Tibial artery (tissue), 4 donors: ENCODE results near the gene ST3GAL6.
A peak's percentile ranks its signal among the peaks of the same experiment; 100 is the strongest.

Experiments
- DNase-seq, 2 donors: peaks; one replicate each; pipeline ENCODE4 v3.0.0-alpha.2; 2019
- H3K27ac ChIP-seq, 2 donors: fragments of 200-600 bp; sonication (generic) in 1 of 2; 1 replicate in 1 of 2; 2 replicates in 1 of 2; pipeline ENCODE4 v1.5.1; 2018 to 2019; ENCODE audit warnings: mild to moderate bottlenecking in 1 of 2
- H3K27me3 ChIP-seq, 2 donors: fragments of 200-600 bp; sonication (generic) in 1 of 2; one replicate each; pipeline versions ENCODE4 v1.5.1 to v1.6.0; 2016 to 2019
- H3K36me3 ChIP-seq, 3 donors: fragments of 200-600 bp; sonication (generic) in 2 of 3; one replicate each; pipeline ENCODE4 v1.5.1; 2016 to 2019; ENCODE audit warnings: mild to moderate bottlenecking in 2 of 3
- H3K4me1 ChIP-seq, 4 donors: fragments of 200-600 bp; sonication (generic) in 2 of 4; 1 replicate in 3 of 4; 2 replicates in 1 of 4; pipeline ENCODE4 v1.5.1; 2016 to 2019
- H3K4me3 ChIP-seq, 2 donors: fragments of 200-600 bp; sonication (generic) in 1 of 2; 1 replicate in 1 of 2; 2 replicates in 1 of 2; pipeline ENCODE4 v1.5.1; 2018 to 2019; ENCODE audit warnings: mild to moderate bottlenecking in 2 of 2
- H3K9me3 ChIP-seq, 3 donors: fragments of 200-600 bp; sonication (generic) in 1 of 3; one replicate each; pipeline ENCODE4 v1.5.1; 2016 to 2019
- intact Hi-C: fragments of 100-400 bp; cut with DNase I; formaldehyde crosslinking; loops from one replicate; pipeline ENCODE4 v1.15.0; 2023; ENCODE audit warnings: low total_unique reads
- TF ChIP-seq, protein P1 (sequence below), 2 experiments: fragments of 200-600 bp in 1 of 2; fragments of 450-650 bp in 1 of 2; IDR thresholded peaks; one replicate each; pipeline ENCODE4 v1.5.1; 2017 to 2019; ENCODE audit warnings: antibody characterized with exemption in 2 of 2, mild to moderate bottlenecking in 1 of 2, moderate library complexity in 1 of 2

ST3GAL6 gene

GRCh38 chr3:98779541-98780335 is 16.6 kb downstream of the ST3GAL6 start:
- TF ChIP-seq, protein P1, sequence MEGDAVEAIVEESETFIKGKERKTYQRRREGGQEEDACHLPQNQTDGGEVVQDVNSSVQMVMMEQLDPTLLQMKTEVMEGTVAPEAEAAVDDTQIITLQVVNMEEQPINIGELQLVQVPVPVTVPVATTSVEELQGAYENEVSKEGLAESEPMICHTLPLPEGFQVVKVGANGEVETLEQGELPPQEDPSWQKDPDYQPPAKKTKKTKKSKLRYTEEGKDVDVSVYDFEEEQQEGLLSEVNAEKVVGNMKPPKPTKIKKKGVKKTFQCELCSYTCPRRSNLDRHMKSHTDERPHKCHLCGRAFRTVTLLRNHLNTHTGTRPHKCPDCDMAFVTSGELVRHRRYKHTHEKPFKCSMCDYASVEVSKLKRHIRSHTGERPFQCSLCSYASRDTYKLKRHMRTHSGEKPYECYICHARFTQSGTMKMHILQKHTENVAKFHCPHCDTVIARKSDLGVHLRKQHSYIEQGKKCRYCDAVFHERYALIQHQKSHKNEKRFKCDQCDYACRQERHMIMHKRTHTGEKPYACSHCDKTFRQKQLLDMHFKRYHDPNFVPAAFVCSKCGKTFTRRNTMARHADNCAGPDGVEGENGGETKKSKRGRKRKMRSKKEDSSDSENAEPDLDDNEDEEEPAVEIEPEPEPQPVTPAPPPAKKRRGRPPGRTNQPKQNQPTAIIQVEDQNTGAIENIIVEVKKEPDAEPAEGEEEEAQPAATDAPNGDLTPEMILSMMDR (IDR thresholded peaks at IDR 0.05) = no peak
- Histone ChIP-seq H3K27me3 (no peaks in the 10 kb centered on the region), H3K4me1 (peaks cover 0 to 93% (median 59%) of the 10 kb centered on the region in 4 donors), H3K27ac (peak overlapping the region; percentile 41 to 65), H3K36me3 (no peaks in the 10 kb centered on the region), H3K4me3 (no peak overlapping the region), H3K9me3 (no peaks in the 10 kb centered on the region)
- intact Hi-C loops = no loop called here
- DNase-seq = no peak

GRCh38 chr3:98780343-98780742 is 17.2 kb downstream of the ST3GAL6 start:
- Histone ChIP-seq H3K4me3 (no peak overlapping the region), H3K36me3 (no peaks in the 10 kb centered on the region), H3K27ac (peak overlapping the region; percentile 41 to 65), H3K27me3 (no peaks in the 10 kb centered on the region), H3K9me3 (no peaks in the 10 kb centered on the region), H3K4me1 (peaks cover 0 to 99% (median 65%) of the 10 kb centered on the region in 4 donors)
- intact Hi-C loops = no loop called here
- DNase-seq = no peak
- TF ChIP-seq, protein P1 (IDR thresholded peaks at IDR 0.05) = no peak

DNA sequence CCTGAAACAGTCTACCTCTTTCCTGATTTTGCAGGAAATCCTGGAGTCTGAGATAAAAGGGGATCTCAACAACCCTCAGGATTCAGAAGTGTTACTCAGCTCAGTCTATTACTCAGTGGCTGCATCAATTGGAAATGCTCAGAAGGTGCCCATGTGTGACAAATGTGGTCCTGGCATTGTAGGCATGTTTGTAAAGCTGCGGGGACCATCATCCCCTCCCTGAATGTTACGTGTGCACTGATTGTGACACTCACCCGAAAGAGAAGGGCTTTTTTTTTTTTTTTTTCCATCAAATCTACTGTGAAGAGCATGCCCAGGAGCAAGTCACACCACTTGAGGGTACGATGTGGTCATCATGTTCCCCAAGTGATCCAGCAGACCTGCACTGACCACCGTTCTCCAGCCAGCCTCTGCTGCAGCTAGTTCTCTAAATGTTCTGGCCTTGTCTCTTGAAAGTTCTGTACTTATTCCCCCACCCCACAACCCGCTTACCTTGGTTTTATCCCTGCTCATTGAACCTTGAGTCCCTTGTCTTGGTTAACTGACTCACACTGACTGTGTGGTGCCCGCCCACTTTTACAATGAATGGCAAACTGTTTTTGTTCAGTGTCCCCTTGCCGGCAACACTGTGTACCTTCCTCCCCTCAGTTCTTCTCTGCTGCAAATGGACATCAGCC is 19.8 kb downstream of the ST3GAL6 start:
- H3K36me3 ChIP-seq = no peaks in the 10 kb centered on the region
- peak overlapping the region; percentile 75 to 77 for H3K27ac ChIP-seq
- TF ChIP-seq, protein P1 (IDR thresholded peaks at IDR 0.05) = no peak
- H3K4me1 ChIP-seq = peaks cover 0 to 92% (median 66%) of the 10 kb centered on the region in 4 donors
- H3K9me3 ChIP-seq = no peaks in the 10 kb centered on the region
- H3K4me3 ChIP-seq = no peak overlapping the region
- intact Hi-C loops = no loop called here
- no peaks in the 10 kb centered on the region for H3K27me3 ChIP-seq
- DNase-seq = no peak

DNA sequence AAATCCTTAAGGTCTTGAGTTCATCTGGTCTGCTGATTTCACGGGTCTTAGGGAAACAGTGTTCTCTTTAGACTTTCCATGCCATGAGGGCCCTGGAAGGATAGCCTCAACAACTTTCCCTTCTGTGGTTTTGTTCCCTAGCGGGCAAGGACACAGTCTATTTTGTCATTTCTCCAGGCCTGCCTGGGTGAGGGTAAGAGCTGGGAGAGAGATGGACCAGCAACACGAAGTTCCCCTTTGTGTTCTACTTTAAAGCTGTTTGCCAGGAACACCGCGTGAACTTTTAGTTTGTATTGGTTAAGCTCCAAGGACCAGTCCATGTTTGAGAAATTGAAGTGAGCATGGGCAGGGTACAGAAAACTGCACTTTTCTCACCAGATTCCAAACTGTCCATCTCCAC is 20.9 kb downstream of the ST3GAL6 start:
- Histone ChIP-seq H3K4me1 (peaks cover 0 to 81% (median 56%) of the 10 kb centered on the region in 4 donors), H3K9me3 (no peaks in the 10 kb centered on the region), H3K27ac (peak overlapping the region; percentile 75 to 77), H3K27me3 (no peaks in the 10 kb centered on the region), H3K36me3 (no peaks in the 10 kb centered on the region), H3K4me3 (no peak overlapping the region)
- peak; percentile 70 to 79 for DNase-seq
- TF ChIP-seq, protein P1 (IDR thresholded peaks at IDR 0.05) = no peak
- intact Hi-C loops = no loop called here

DNA sequence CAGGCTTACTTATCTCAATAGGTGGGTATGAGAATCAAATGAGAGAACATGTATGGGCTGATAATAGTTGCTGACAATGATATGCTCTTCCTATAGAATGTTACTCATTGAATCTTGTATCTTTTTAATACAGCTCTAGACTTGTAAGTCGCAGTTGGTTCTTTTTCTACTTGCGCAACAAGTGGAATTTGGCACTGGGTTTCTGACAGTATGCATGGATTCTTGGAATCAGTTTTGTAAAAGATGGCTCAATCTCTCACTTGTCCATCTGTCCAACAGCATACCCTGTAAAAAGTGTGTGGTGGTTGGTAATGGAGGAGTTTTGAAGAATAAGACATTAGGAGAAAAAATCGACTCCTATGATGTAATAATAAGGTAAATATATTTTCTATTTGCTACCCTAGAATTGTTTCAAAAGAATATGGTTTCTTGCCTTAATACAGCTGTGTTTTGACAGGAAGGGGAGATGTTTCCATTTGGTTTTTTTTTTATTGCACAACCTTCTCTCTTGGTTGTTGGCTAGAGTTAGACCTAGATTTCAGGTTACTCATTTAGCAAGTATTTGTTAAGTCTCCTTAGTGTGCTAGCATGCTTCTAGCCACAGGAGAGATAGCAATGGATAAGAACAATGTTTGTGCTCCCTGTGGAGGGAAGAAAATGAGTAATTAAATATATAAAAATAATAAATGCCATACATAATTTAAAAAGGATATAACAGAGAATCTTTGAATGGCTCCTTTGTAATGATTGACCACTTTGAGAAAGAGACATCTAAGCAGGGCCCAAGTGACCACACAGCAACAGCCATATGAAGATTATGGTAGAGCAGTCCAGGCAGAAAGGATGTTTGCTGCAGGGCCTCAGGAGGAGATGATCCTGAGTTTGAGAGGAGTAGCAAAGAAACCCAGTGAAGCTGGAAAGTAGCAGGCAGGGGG is 21.8 kb downstream of the ST3GAL6 start:
- Histone ChIP-seq H3K4me3 (no peak overlapping the region), H3K9me3 (no peaks in the 10 kb centered on the region), H3K4me1 (peaks cover 0 to 72% (median 48%) of the 10 kb centered on the region in 4 donors), H3K27me3 (no peaks in the 10 kb centered on the region), H3K27ac (peak overlapping the region; percentile 75 to 77), H3K36me3 (no peaks in the 10 kb centered on the region)
- intact Hi-C loops = no loop called here
- DNase-seq = no peak
- TF ChIP-seq, protein P1 (IDR thresholded peaks at IDR 0.05) = no peak
